ENCODE measurements around the gene PHF5A.

- no peak for TF ChIP-seq POLR2A (IDR thresholded peaks at IDR 0.05; ENCODE audit: low read depth, low read length)
- no peak for TF ChIP-seq POLR2AphosphoS5 (IDR thresholded peaks at IDR 0.05; ENCODE audit: low read depth, low read length)
- no peak for TF ChIP-seq POU2F2 (IDR thresholded peaks at IDR 0.05; ENCODE audit: low read depth, low read length)
Measured at GRCh38 chr22:41429951-41430332, 38.5 kb downstream of the PHF5A start.

All from GM12891 (cell line).